ENCODE data around the gene SCAND1.

The SCAND1 gene

DNA sequence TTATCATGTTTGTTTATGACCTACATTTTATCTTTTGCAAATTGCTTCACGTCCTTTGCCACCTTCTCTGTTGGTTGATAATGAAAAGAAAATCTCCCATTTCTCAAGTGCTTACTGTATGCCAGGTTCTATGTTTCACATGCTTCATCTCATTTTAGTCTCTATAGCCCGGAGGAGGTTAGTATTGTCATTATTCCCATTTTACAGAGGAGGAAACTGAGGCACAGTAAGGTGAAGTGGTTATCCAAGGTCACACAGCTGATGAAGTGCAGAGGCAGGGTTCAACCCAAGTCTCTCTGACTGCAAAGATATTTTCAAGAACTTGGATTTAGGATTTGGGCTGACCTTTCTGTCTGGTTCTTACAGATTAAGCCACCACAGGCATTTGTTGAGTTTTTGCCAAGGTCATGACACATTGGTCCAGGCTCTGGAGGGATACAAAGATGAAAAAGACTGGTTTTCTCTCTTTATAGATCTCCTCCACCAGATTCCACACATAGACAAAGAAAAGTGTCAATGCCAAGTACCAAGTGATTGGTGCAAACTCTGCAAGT is 34.7 kb upstream of the SCAND1 start:
- no peak for DNase-seq (ENCODE audit: low spot score)
- no peak overlapping the region for H3K4me3 ChIP-seq
- no peak for TF ChIP-seq CTCF (IDR thresholded peaks at IDR 0.05)
- no peak overlapping the region for H3K27ac ChIP-seq

GRCh38 chr20:35985806-35986205 is 31.5 kb upstream of the SCAND1 start:
- no peak for TF ChIP-seq CTCF (IDR thresholded peaks at IDR 0.05)

DNA sequence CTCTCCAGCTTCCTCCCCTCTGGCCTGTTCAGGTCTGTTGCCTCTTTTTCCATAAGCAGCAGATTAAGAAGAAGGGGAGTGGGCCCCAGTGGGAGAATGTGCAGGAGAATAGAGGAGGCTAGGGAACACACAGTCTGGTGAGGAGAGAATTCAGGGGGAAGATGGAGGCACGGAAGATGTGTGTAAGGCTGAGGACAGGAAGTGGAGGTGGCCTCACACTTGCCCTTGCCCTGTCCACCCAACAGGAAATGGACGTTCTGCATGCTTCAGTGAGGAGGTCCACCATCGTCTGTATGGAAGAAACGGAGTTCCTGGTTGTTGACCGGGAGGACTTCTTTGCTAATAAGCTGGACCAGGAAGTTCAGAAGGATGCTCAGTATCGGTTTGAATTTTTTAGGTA is 30.1 kb upstream of the SCAND1 start:
- no peak for DNase-seq (ENCODE audit: low spot score)
- no peak for TF ChIP-seq CTCF (IDR thresholded peaks at IDR 0.05)
- Histone ChIP-seq H3K4me3 (no peak overlapping the region), H3K27ac (no peak overlapping the region)

More at GRCh38 chr20:35985806-35986205, 31.5 kb upstream of the SCAND1 start:
- DNase-seq (ENCODE audit: low spot score) = no peak
- no peak overlapping the region for H3K27ac ChIP-seq
- H3K4me3 ChIP-seq = no peak overlapping the region

GRCh38 chr20:35981969-35982368 is 27.7 kb upstream of the SCAND1 start:
- no peak for DNase-seq (ENCODE audit: low spot score)
- no peak for TF ChIP-seq CTCF (IDR thresholded peaks at IDR 0.05)
- no peak overlapping the region for H3K27ac ChIP-seq
- no peak overlapping the region for H3K4me3 ChIP-seq

- TF ChIP-seq CTCF (IDR thresholded peaks at IDR 0.05) = no peak
- DNase-seq (ENCODE audit: low spot score) = no peak
These were observed 25.2 kb upstream of the SCAND1 start for GRCh38 chr20:35979544-35979943.

GRCh38 chr20:35978041-35978513 is 23.8 kb upstream of the SCAND1 start:
- H3K27ac ChIP-seq = no peak overlapping the region
- TF ChIP-seq CTCF (IDR thresholded peaks at IDR 0.05) = no peak
- no peak overlapping the region for H3K4me3 ChIP-seq
- no peak for DNase-seq (ENCODE audit: low spot score)

More at GRCh38 chr20:35979544-35979943, 25.2 kb upstream of the SCAND1 start:
- no peak overlapping the region for H3K4me3 ChIP-seq
- H3K27ac ChIP-seq = no peak overlapping the region

GRCh38 chr20:35975576-35976373 is 21.5 kb upstream of the SCAND1 start:
- no peak for DNase-seq (ENCODE audit: low spot score)
- Histone ChIP-seq H3K27ac (no peak overlapping the region), H3K4me3 (no peak overlapping the region)
- no peak for TF ChIP-seq CTCF (IDR thresholded peaks at IDR 0.05)
